ENCODE measurements around the gene MYL5.
"Not testable (repeated sequence)": the region's sequence is repeated elsewhere in the genome, so short reads cannot be mapped to it uniquely, and the experiment has no call there.

MYL5 gene

DNA sequence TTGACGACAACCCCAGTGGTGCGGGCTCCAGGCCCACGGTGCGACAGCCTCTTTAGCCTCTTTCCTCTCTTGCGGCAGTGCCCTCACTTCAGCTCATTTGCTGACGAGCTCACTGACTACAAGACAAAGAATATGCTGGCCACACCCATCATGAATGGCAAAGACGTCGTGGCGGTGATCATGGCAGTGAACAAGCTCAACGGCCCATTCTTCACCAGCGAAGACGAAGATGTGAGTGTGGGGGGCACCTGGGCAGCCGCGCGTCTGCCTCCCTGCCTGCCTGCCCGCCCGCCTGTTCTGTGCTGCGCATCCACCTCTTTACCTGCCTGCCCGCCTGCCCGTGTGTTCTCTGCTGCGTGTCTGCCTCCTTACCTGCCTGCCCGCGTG, 39.8 kb upstream of the MYL5 start:
- no peak for ATAC-seq
- TF ChIP-seq OSR1 (CRISPR knock-in tag; IDR thresholded peaks at IDR 0.05) (no peak), CSDC2 (CRISPR knock-in tag; IDR thresholded peaks at IDR 0.05) (no peak), ZNF8 (CRISPR knock-in tag; IDR thresholded peaks at IDR 0.05) (no peak), ZC3H10 (CRISPR knock-in tag; IDR thresholded peaks at IDR 0.05) (no peak), PPARA (CRISPR knock-in tag; IDR thresholded peaks at IDR 0.05; ENCODE audit: borderline replicate concordance) (no peak), ZNF70 (CRISPR knock-in tag; IDR thresholded peaks at IDR 0.05) (no peak), ZNF565 (CRISPR knock-in tag; conservative IDR thresholded peaks at IDR 0.05; ENCODE audit: low read depth) (no peak), ZFP30 (CRISPR knock-in tag; IDR thresholded peaks at IDR 0.05) (no peak), ESRRG (CRISPR knock-in tag; IDR thresholded peaks at IDR 0.05) (no peak), SNAI2 (CRISPR knock-in tag; IDR thresholded peaks at IDR 0.05) (no peak), ARNTL (CRISPR knock-in tag; IDR thresholded peaks at IDR 0.05; ENCODE audit: borderline replicate concordance, low read depth) (no peak), TOX (CRISPR knock-in tag; IDR thresholded peaks at IDR 0.05; ENCODE audit: borderline replicate concordance) (no peak), RARB (CRISPR knock-in tag; IDR thresholded peaks at IDR 0.05) (no peak), GLIS3 (CRISPR knock-in tag; IDR thresholded peaks at IDR 0.05) (no peak), ISL1 (CRISPR knock-in tag; IDR thresholded peaks at IDR 0.05) (no peak)
- TF ChIP-seq, protein P1, sequence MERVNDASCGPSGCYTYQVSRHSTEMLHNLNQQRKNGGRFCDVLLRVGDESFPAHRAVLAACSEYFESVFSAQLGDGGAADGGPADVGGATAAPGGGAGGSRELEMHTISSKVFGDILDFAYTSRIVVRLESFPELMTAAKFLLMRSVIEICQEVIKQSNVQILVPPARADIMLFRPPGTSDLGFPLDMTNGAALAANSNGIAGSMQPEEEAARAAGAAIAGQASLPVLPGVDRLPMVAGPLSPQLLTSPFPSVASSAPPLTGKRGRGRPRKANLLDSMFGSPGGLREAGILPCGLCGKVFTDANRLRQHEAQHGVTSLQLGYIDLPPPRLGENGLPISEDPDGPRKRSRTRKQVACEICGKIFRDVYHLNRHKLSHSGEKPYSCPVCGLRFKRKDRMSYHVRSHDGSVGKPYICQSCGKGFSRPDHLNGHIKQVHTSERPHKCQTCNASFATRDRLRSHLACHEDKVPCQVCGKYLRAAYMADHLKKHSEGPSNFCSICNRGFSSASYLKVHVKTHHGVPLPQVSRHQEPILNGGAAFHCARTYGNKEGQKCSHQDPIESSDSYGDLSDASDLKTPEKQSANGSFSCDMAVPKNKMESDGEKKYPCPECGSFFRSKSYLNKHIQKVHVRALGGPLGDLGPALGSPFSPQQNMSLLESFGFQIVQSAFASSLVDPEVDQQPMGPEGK (CRISPR knock-in tag; IDR thresholded peaks at IDR 0.05; ENCODE audit: borderline replicate concordance): no peak
- TF ChIP-seq, protein P2, sequence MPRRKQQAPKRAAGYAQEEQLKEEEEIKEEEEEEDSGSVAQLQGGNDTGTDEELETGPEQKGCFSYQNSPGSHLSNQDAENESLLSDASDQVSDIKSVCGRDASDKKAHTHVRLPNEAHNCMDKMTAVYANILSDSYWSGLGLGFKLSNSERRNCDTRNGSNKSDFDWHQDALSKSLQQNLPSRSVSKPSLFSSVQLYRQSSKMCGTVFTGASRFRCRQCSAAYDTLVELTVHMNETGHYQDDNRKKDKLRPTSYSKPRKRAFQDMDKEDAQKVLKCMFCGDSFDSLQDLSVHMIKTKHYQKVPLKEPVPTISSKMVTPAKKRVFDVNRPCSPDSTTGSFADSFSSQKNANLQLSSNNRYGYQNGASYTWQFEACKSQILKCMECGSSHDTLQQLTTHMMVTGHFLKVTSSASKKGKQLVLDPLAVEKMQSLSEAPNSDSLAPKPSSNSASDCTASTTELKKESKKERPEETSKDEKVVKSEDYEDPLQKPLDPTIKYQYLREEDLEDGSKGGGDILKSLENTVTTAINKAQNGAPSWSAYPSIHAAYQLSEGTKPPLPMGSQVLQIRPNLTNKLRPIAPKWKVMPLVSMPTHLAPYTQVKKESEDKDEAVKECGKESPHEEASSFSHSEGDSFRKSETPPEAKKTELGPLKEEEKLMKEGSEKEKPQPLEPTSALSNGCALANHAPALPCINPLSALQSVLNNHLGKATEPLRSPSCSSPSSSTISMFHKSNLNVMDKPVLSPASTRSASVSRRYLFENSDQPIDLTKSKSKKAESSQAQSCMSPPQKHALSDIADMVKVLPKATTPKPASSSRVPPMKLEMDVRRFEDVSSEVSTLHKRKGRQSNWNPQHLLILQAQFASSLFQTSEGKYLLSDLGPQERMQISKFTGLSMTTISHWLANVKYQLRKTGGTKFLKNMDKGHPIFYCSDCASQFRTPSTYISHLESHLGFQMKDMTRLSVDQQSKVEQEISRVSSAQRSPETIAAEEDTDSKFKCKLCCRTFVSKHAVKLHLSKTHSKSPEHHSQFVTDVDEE (CRISPR knock-in tag; IDR thresholded peaks at IDR 0.05): no peak
- TF ChIP-seq, protein P3, sequence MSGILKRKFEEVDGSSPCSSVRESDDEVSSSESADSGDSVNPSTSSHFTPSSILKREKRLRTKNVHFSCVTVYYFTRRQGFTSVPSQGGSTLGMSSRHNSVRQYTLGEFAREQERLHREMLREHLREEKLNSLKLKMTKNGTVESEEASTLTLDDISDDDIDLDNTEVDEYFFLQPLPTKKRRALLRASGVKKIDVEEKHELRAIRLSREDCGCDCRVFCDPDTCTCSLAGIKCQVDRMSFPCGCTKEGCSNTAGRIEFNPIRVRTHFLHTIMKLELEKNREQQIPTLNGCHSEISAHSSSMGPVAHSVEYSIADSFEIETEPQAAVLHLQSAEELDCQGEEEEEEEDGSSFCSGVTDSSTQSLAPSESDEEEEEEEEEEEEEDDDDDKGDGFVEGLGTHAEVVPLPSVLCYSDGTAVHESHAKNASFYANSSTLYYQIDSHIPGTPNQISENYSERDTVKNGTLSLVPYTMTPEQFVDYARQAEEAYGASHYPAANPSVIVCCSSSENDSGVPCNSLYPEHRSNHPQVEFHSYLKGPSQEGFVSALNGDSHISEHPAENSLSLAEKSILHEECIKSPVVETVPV (CRISPR knock-in tag; IDR thresholded peaks at IDR 0.05): no peak
- TF ChIP-seq, protein P4, sequence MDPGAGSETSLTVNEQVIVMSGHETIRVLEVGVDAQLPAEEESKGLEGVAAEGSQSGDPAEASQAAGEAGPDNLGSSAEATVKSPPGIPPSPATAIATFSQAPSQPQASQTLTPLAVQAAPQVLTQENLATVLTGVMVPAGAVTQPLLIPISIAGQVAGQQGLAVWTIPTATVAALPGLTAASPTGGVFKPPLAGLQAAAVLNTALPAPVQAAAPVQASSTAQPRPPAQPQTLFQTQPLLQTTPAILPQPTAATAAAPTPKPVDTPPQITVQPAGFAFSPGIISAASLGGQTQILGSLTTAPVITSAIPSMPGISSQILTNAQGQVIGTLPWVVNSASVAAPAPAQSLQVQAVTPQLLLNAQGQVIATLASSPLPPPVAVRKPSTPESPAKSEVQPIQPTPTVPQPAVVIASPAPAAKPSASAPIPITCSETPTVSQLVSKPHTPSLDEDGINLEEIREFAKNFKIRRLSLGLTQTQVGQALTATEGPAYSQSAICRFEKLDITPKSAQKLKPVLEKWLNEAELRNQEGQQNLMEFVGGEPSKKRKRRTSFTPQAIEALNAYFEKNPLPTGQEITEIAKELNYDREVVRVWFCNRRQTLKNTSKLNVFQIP (CRISPR knock-in tag; IDR thresholded peaks at IDR 0.05; ENCODE audit: borderline replicate concordance, low read depth): no peak

DNA sequence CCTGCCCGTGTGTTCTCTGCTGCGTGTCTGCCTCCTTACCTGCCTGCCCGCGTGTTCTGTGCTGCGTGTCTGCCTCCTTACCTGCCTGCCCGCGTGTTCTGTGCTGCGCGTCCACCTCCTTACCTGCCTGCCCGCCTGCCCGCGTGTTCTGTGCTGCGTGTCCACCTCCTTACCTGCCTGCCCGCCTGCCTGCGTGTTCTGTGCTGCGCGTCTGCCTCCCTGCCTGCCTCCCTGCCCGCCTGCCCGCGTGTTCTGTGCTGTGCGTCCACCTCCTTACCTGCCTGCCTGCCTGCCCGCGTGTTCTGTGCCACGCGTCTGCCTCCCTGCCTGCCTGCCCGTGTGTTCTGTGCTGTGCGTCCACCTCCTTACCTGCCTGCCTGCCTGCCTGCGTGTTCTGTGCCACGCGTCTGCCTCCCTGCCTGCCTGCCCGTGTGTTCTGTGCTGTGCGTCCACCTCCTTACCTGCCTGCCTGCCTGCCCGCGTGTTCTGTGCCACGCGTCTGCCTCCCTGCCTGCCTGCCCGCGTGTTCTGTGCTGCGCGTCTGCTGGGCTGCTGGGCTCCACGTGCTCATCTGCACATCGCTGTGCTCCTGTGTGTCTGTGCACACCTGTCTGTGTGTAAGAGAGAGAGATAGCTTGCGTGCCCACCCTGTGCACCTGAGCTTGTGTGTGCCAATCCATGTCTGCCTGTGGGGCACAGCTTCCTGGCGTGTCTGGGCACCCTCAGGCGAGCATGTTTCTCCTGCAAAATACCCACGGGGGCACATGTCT, 39.1 kb upstream of the MYL5 start:
- ATAC-seq: not testable (repeated sequence)

DNA sequence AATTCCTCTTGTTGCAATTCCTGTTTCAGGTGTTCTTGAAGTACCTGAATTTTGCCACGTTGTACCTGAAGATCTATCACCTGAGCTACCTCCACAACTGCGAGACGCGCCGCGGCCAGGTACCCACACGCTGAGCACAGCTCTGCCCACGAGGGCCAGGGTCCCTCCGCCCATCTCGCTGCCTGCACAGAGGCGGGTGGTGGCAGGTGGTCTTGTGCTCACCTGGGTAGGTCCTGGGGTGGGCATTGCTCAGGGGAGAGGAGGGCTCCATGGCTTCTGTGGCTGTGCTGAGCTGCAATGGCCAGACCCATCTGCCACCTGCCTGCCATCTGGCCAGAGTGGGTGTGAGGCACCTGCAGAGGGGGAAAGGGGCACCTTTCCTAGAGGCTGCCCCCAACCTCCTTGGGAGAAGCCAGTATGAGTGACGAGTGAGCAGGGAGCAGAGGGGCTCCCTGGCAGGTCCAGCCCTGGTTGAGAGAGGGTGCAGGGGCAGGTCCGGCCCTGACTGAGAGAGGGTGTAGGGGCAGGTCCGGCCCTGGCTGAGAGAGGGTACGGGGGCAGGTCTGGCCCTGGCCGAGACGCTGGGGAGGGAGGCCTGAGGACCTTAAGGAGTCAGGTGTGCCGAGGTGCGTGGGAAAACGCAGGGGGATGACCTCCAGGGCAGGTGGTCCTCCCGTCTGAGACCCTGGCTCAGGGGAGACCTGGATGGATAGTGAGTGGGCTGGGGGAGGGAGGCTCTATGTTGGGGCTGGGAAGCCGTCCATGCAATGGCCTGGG, 38.3 kb upstream of the MYL5 start:
- TF ChIP-seq, protein P2 (CRISPR knock-in tag; IDR thresholded peaks at IDR 0.05): no peak
- TF ChIP-seq TOX (CRISPR knock-in tag; IDR thresholded peaks at IDR 0.05; ENCODE audit: borderline replicate concordance): no peak
- TF ChIP-seq TCF4 (CRISPR knock-in tag; IDR thresholded peaks at IDR 0.05; ENCODE audit: borderline replicate concordance): no peak
- TF ChIP-seq ZNF70 (CRISPR knock-in tag; IDR thresholded peaks at IDR 0.05): no peak
- TF ChIP-seq PPARA (CRISPR knock-in tag; IDR thresholded peaks at IDR 0.05; ENCODE audit: borderline replicate concordance): no peak
- TF ChIP-seq, protein P4 (CRISPR knock-in tag; IDR thresholded peaks at IDR 0.05; ENCODE audit: borderline replicate concordance, low read depth): no peak
- TF ChIP-seq ZC3H10 (CRISPR knock-in tag; IDR thresholded peaks at IDR 0.05): no peak
- ATAC-seq: no peak
